CD4-positive, alpha-beta T cell (primary cell): ENCODE data around the gene THOP1. TPM values are rescaled to one million over a fixed set of nuclear protein-coding genes. Genes with fewer than 3 reads are reported as not detected.

ENCODE experiments used
- ATAC-seq: fragments of 200-7000 bp; cut with Tn5 transposase; one replicate; pipeline ENCODE4 v1.10.0; 2022; ENCODE audit warnings: mild to moderate bottlenecking; ENCODE audit not compliant: poor library complexity
- CTCF ChIA-PET: fragments of 350-600 bp; sonication (Branson Sonifier 250); formaldehyde crosslinking; loops from one replicate; lab custom pipeline; 2021; ENCODE audit warnings: antibody characterized with exemption, inconsistent platforms; lab: Charles Lee
- POLR2A ChIA-PET: fragments of 350-600 bp; sonication (Branson Sonifier 250); formaldehyde crosslinking; loops from one replicate; lab custom pipeline; 2021; ENCODE audit warnings: antibody characterized with exemption, inconsistent platforms; lab: Charles Lee
- DNase-seq, 14 experiments: peaks; one replicate each; pipeline ENCODE4 v3.0.0-alpha.2; 2013 to 2020; ENCODE audit warnings: mixed read lengths in 2 of 14
- H3K27ac ChIP-seq, 2 donors: one replicate each; pipeline versions ENCODE4 v1.5.1 to v1.7.0; 2013; ENCODE audit warnings: low read length in 2 of 2, low read depth in 1 of 2, mild to moderate bottlenecking in 1 of 2
- H3K27me3 ChIP-seq, 2 experiments: 1 replicate in 1 of 2; 2 replicates in 1 of 2; pipeline versions ENCODE4 v1.6.1 to v1.7.0; 2013; ENCODE audit warnings: low read length in 2 of 2, control low read depth in 1 of 2, mild to moderate bottlenecking in 1 of 2, moderate library complexity in 1 of 2; ENCODE audit not compliant: insufficient read depth in 2 of 2, control insufficient read depth in 1 of 2
- H3K36me3 ChIP-seq: one replicate; pipeline ENCODE4 v1.6.1; 2013; ENCODE audit warnings: low read length, control low read depth; ENCODE audit not compliant: insufficient read depth
- H3K4me1 ChIP-seq: one replicate; pipeline ENCODE4 v1.6.1; 2013; ENCODE audit warnings: low read length, control low read depth; ENCODE audit not compliant: insufficient read depth
- H3K4me3 ChIP-seq: one replicate; pipeline ENCODE4 v1.5.1; 2013; ENCODE audit warnings: mild to moderate bottlenecking, low read length, moderate library complexity
- H3K9me3 ChIP-seq, 2 experiments: 1 replicate in 1 of 2; 2 replicates in 1 of 2; pipeline versions ENCODE4 v1.6.1 to v1.7.0; 2013; ENCODE audit warnings: low read length in 2 of 2, mild to moderate bottlenecking in 2 of 2, control low read depth in 1 of 2, moderate library complexity in 1 of 2; ENCODE audit not compliant: control insufficient read depth in 1 of 2, insufficient read depth in 1 of 2
- H3K27ac Mint-ChIP-seq: one replicate; pipeline ENCODE4 v1.8.0; 2020; ENCODE audit warnings: mixed read lengths
- H3K27me3 Mint-ChIP-seq: one replicate; pipeline ENCODE4 v1.8.0; 2021; ENCODE audit warnings: mixed read lengths
- H3K36me3 Mint-ChIP-seq: one replicate; pipeline ENCODE4 v1.8.0; 2021; ENCODE audit warnings: low read depth, mixed read lengths
- H3K4me1 Mint-ChIP-seq: one replicate; pipeline ENCODE4 v1.8.0; 2021; ENCODE audit warnings: low read depth, mixed read lengths
- H3K4me3 Mint-ChIP-seq: one replicate; pipeline ENCODE4 v1.8.0; 2020; ENCODE audit warnings: mild to moderate bottlenecking, mixed read lengths
- H3K9me3 Mint-ChIP-seq: one replicate; pipeline ENCODE4 v1.8.0; 2020; ENCODE audit warnings: mixed read lengths
- intact Hi-C, 2 experiments: fragments of 100-400 bp; cut with DNase I in 1 of 2; cut with micrococcal nuclease in 1 of 2; formaldehyde crosslinking; loops; one replicate each; pipeline versions ENCODE4 v1.15.1 to v1.9.0; 2023 to 2025; cut with DNase I, micrococcal nuclease
- total RNA-seq, 174 experiments: library from RNA in 2 of 174; stranded (reverse) in 2 of 174; gene quantifications; one replicate each; pipeline ENCODE4 v1.2.3 and lab custom pipeline; 2021 to 2026
- TF ChIP-seq, protein P1 (sequence below): fragments of 200-600 bp; IDR thresholded peaks from one replicate; pipeline ENCODE4 v1.8.0; 2022; ENCODE audit warnings: antibody characterized with exemption, mild to moderate bottlenecking

Gene THOP1
- total RNA-seq, 2 experiments from 2014 or later = 26.6 to 27.3 TPM

DNA sequence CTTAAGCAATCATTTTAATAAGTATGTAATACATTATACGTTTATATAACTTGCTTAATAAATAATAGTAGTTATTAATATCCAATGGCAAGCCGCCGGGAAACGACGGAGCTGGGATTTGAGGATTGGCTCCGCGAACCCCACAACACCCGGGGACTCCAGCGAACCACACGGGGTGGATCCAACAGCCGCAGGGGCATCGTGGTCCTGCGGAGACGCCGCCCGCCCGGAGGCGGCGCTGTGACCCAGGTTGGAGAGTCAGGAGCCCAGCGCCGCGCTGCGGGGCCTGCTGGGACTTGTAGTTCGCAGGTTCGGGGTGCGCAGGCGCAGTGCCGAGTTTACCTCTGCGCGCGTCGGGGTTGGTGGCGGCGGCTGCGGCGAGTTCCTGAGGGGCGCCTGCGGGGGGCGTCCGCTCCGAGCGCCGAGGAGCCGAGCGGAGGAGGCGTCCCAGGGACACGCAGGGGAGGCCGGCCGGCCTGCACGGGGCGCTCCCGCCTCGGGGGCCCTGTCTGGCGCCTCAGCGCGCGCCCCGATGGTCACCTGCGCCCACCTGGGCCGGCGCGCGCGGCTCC lies 34.3 kb downstream of the THOP1 start, which contains the start of gene ZNF554:
ZNF554 (plus strand) TSS at position 329 of the 572 bp plus-strand sequence; CDS start at position 533, 204 bp downstream.
- Mint-ChIP-seq H3K4me1 (peaks cover 8% of the 10 kb centered on the region), H3K4me3 (peak within 1 kb of the TSS; percentile 90)
- H3K27ac ChIP-seq = no peak within 1 kb of the TSS

DNA sequence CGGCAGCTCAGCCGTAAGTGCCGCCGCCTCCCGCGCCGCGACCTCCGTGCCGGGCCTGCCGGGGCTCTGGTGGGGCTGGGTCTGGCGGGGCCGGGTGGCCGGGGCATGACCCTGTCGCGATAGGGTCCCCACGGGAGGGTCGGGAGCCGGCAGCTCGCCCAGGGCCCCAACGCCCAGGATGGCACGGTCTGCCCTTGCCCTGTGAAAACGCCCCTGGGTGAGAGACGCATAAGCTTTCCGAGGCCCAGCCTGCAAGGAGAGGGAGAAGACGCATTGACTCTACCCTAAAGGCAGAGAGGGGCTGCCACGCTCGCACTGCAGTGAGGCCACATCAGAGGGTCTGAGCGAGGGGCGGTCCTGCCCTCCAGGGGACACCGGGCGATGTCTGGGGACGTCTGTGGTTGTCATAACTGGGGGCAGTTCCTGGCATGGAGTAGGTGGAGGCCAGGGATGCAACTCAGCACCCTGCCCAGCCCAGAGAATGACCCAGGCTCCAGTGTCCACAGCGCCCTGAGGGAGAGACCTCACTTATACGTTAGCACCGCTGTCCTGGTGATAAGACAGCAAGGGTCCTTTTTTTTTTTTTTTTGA lies 34.9 kb downstream of the THOP1 start:
- H3K27ac Mint-ChIP-seq = no peak overlapping the region
- no peaks in the 10 kb centered on the region for H3K27me3 ChIP-seq
- TF ChIP-seq, protein P1, sequence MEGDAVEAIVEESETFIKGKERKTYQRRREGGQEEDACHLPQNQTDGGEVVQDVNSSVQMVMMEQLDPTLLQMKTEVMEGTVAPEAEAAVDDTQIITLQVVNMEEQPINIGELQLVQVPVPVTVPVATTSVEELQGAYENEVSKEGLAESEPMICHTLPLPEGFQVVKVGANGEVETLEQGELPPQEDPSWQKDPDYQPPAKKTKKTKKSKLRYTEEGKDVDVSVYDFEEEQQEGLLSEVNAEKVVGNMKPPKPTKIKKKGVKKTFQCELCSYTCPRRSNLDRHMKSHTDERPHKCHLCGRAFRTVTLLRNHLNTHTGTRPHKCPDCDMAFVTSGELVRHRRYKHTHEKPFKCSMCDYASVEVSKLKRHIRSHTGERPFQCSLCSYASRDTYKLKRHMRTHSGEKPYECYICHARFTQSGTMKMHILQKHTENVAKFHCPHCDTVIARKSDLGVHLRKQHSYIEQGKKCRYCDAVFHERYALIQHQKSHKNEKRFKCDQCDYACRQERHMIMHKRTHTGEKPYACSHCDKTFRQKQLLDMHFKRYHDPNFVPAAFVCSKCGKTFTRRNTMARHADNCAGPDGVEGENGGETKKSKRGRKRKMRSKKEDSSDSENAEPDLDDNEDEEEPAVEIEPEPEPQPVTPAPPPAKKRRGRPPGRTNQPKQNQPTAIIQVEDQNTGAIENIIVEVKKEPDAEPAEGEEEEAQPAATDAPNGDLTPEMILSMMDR = no peak
- POLR2A ChIA-PET = interaction anchor here (2.3 kb wide), 1 partner anchor 21 kb away, joined by 12 read pairs; the partner anchor contains the start of gene ZNF555
- peaks cover 6% of the 10 kb centered on the region for H3K36me3 Mint-ChIP-seq
- peaks cover 8% of the 10 kb centered on the region for H3K4me1 Mint-ChIP-seq
- H3K4me1 ChIP-seq = peaks cover 17% of the 10 kb centered on the region
- no peaks in the 10 kb centered on the region for H3K27me3 Mint-ChIP-seq
- no peaks in the 10 kb centered on the region for H3K9me3 Mint-ChIP-seq
- H3K9me3 ChIP-seq = no peaks in the 10 kb centered on the region
- DNase-seq = peak in 1 of 14 experiments; percentile 15
- CTCF ChIA-PET = interaction anchor here (0.7 to 2.3 kb wide), 6 partner anchors 21 to 131 kb away, joined by 3 to 11 read pairs (median 4); partner anchors contain the start of genes SGTA, THOP1 and ZNF555
- no peak overlapping the region for H3K27ac ChIP-seq
- no peaks in the 10 kb centered on the region for H3K36me3 ChIP-seq
- intact Hi-C loops = loop anchor here (2.0 kb wide), 2 partner anchors 19 to 21 kb away; partner anchors contain the start of gene ZNF555 (in 1 of the 2)
- ATAC-seq = peak; percentile 5
- H3K4me3 Mint-ChIP-seq = peak overlapping the region; percentile 84
- H3K4me3 ChIP-seq = peak overlapping the region; percentile 69

More for the DNA sequence above, 34.3 kb downstream of the THOP1 start, which contains the start of gene ZNF554:
- Mint-ChIP-seq H3K36me3 (peaks cover 4% of the 10 kb centered on the region), H3K27me3 (no peaks in the 10 kb centered on the region), H3K9me3 (no peaks in the 10 kb centered on the region), H3K27ac (no peak within 1 kb of the TSS)
- DNase-seq = peak; percentile 96 to 99 (median 98)
- no peaks in the 10 kb centered on the region for H3K27me3 ChIP-seq
- no peaks in the 10 kb centered on the region for H3K36me3 ChIP-seq
- H3K4me3 ChIP-seq = peak within 1 kb of the TSS; percentile 69
- ChIA-PET CTCF (interaction anchor here (0.6 to 2.3 kb wide), 12 partner anchors 9 to 171 kb away, joined by 3 to 11 read pairs (median 3); partner anchors contain the start of genes SGTA, THOP1, ZNF555 and ZNF57), POLR2A (interaction anchor here (0.6 to 2.3 kb wide), 2 partner anchors 21 to 992 kb away, joined by 3 to 12 read pairs; partner anchors contain the start of gene ZNF555)
- TF ChIP-seq, protein P1 = peak; percentile 97
- intact Hi-C loops = loop anchor here (1.0 to 5.0 kb wide), 6 partner anchors 19 to 54 kb away; partner anchors contain the start of genes THOP1 (in 2 of the 2) and ZNF555 (in 1 of the 2)
- H3K4me1 ChIP-seq = peaks cover 17% of the 10 kb centered on the region
- H3K9me3 ChIP-seq = no peaks in the 10 kb centered on the region
- ATAC-seq = peak; percentile 99

DNA sequence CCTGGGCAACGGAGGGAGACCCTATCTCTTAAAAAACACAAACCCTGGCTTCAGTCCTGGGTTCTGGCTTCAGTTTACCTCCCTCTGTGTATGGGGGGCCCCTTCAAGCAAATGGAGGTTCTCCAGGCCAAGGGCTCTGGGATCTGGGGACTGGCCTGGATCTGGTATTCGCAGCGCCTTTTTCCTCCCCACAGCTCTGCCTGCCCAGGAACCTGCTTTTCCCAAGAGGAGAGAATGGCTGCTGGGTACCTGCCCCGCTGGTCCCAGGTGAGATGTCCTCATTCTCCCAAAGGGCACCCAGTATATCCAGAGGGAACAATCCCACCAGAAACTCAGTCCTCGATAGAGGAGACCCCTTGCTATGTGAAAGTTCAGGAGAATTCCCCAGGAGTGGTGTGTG lies 37.5 kb downstream of the THOP1 start:
- DNase-seq = no peak
- Histone ChIP-seq H3K4me3 (no peak overlapping the region), H3K27me3 (no peaks in the 10 kb centered on the region), H3K36me3 (peaks cover 4% of the 10 kb centered on the region), H3K27ac (no peak overlapping the region), H3K9me3 (no peaks in the 10 kb centered on the region), H3K4me1 (peaks cover 17% of the 10 kb centered on the region)
- intact Hi-C loops = no loop called here
- Mint-ChIP-seq H3K27ac (no peak overlapping the region), H3K4me3 (no peak overlapping the region), H3K9me3 (no peaks in the 10 kb centered on the region), H3K4me1 (peaks cover 8% of the 10 kb centered on the region), H3K36me3 (peaks cover 30% of the 10 kb centered on the region), H3K27me3 (no peaks in the 10 kb centered on the region)
- no peak for ATAC-seq
- ChIA-PET CTCF (no interaction called here), POLR2A (interaction anchor here (1.5 kb wide), 1 partner anchor 18 kb away, joined by 4 read pairs; the partner anchor contains the start of gene ZNF555)
- TF ChIP-seq, protein P1 = no peak
